Uterus (tissue), 2 donors: Measurements from ENCODE around the gene MARCHF9.

Experiments used
- CTCF ChIP-seq, 4 experiments: fragments of 200-600 bp in 2 of 4; fragments of 450-650 bp in 2 of 4; sonication (generic) in 2 of 4; IDR thresholded peaks; one replicate each; pipeline ENCODE4 v1.5.1; 2016 to 2019; ENCODE audit warnings: antibody characterized with exemption in 4 of 4, mild to moderate bottlenecking in 2 of 4, moderate library complexity in 1 of 4
- POLR2A ChIP-seq, 2 donors: fragments of 450-650 bp; IDR thresholded peaks; one replicate each; pipeline ENCODE4 v1.6.1; 2016; ENCODE audit warnings: antibody characterized with exemption in 2 of 2, mild to moderate bottlenecking in 1 of 2, moderate library complexity in 1 of 2

- TF ChIP-seq CTCF (IDR thresholded peaks at IDR 0.05) (no peak), POLR2A (IDR thresholded peaks at IDR 0.05) (no peak)
Measured at GRCh38 chr12:57732726-57733593, 21.9 kb upstream of the MARCHF9 start.
